Measurements from ENCODE around the gene GPC6. TPM values are rescaled to one million over a fixed set of nuclear protein-coding genes. Genes with fewer than 3 reads are reported as not detected.

Gene GPC6
- total RNA-seq, 1 donor from 2014 or later: 8.4 TPM

DNA sequence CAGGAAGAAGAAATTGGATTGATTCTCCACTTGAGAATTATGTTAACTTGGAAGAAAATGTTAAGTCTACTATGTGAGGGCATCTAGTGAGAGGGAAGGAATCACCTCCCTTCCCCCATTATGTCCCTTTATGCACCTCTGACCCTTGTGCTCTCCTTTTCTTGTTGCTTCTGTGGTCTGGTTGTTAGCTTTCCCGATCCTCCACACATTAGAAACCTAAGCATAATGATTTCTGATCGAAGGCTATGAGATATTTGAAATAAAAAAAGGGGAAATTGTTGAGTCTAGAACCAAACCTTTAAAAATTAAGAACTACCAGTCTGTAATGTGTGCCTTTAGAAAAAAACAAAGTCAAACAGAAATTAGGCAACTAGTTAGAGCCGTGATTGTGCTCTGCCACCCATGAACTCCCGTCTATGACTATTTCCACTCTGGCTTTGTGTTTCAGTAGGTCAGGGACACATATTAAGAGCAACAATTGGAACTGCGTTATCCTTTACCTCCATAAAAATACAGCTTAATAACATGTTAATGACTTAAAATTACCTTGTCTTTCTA is 463 bp upstream of the GPC6 start:
- H3K4me3 ChIP-seq: peak overlapping the region; percentile 60
- ATAC-seq (no peak), DNase-seq (no peak)
- peaks cover 5% of the 10 kb centered on the region for H3K4me1 ChIP-seq
- intact Hi-C loops (cut with DNase I): no loop called here
- H3K27me3 ChIP-seq: peaks cover 20% of the 10 kb centered on the region
- no peak for TF ChIP-seq CTCF (IDR thresholded peaks at IDR 0.05)
- H3K9me3 ChIP-seq: no peaks in the 10 kb centered on the region
- no peaks in the 10 kb centered on the region for H3K36me3 ChIP-seq
- no peak overlapping the region for H3K27ac ChIP-seq

- Histone ChIP-seq H3K36me3 (no peaks in the 10 kb centered on the region), H3K27ac (peak overlapping the region; percentile 61), H3K27me3 (peaks cover 20% of the 10 kb centered on the region), H3K4me3 (peak overlapping the region; percentile 60), H3K4me1 (peaks cover 5% of the 10 kb centered on the region), H3K9me3 (no peaks in the 10 kb centered on the region)
- DNase-seq: no peak
- peak; percentile 47 for ATAC-seq
- intact Hi-C loops (cut with DNase I): no loop called here
- no peak for TF ChIP-seq CTCF (IDR thresholded peaks at IDR 0.05)
These were observed 772 bp downstream of the GPC6 start for GRCh38 chr13:93227280-93227877.

DNA sequence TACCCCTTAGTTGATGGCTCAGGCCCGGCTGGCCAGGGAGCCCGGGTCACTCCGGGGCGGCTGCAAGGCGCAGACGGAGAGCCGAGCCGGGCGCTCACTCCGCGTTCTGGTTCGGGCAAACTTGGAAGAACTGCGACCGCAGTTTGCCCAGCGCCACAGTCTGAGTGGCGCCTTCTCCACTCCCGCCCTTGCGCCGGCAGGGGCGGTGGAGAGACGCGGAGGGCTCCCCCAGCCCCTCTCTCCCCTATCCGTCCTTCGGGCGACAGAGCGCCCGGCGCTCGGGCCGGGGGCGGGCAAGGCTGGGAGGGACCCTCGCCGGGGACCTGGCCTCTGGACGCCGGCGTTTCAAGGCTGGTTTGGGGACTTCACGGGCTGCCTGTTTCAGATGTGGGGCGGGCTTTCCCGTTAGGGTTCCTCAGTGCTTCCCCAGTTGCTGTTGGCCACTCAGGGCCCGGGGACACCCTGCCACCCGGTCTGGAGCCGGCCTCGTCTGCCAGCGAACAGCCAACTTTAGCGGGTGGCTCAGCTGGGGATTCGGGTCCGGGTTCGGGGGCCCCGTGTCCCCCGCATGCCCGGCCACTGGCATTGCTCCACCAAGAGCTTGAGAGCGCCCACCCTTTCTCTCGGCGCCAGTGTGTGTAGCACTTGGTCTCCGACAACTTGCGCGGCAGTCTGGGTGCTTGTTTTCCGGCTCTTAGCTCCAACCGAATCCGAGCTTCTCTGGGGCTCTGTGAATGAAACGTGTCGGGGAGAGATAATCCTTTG is 1.5 kb downstream of the GPC6 start:
- TF ChIP-seq CTCF (IDR thresholded peaks at IDR 0.05): peak; percentile 33
- Histone ChIP-seq H3K4me3 (peak overlapping the region; percentile 60), H3K4me1 (peaks cover 5% of the 10 kb centered on the region), H3K36me3 (no peaks in the 10 kb centered on the region), H3K27ac (peak overlapping the region; percentile 61), H3K27me3 (peaks cover 20% of the 10 kb centered on the region), H3K9me3 (no peaks in the 10 kb centered on the region)
- intact Hi-C loops (cut with DNase I): no loop called here
- peak; percentile 72 for DNase-seq
- ATAC-seq: peak; percentile 83

DNA sequence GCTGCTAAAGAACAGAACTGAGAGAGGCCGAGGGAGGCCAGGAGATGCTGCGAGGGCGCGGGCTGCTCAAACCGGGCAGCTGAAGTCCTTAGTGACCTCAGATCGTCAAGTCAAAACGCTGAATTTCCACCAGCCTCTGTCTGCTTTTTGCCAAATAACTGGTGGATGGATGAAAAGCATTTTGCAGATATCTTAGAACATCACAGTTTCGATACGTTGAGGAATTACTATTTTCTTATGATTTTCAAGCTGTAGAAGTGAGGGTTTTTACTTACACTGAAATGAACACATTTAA is 2.0 kb downstream of the GPC6 start:
- H3K9me3 ChIP-seq: no peaks in the 10 kb centered on the region
- no peak for TF ChIP-seq CTCF (IDR thresholded peaks at IDR 0.05)
- peaks cover 20% of the 10 kb centered on the region for H3K27me3 ChIP-seq
- ATAC-seq: no peak
- DNase-seq: no peak
- H3K36me3 ChIP-seq: no peaks in the 10 kb centered on the region
- intact Hi-C loops (cut with DNase I): no loop called here
- H3K4me1 ChIP-seq: peaks cover 5% of the 10 kb centered on the region
- peak overlapping the region; percentile 60 for H3K4me3 ChIP-seq
- H3K27ac ChIP-seq: peak overlapping the region; percentile 61

GRCh38 chr13:93230261-93230855 is 3.8 kb downstream of the GPC6 start:
- H3K27ac ChIP-seq: no peak overlapping the region
- TF ChIP-seq CTCF (IDR thresholded peaks at IDR 0.05): no peak
- H3K27me3 ChIP-seq: peaks cover 20% of the 10 kb centered on the region

More at GRCh38 chr13:93230261-93230855, 3.8 kb downstream of the GPC6 start:
- intact Hi-C loops (cut with DNase I): no loop called here
- H3K4me1 ChIP-seq: peaks cover 5% of the 10 kb centered on the region
- H3K36me3 ChIP-seq: no peaks in the 10 kb centered on the region
- H3K4me3 ChIP-seq: no peak overlapping the region
- ATAC-seq (no peak), DNase-seq (no peak)
- no peaks in the 10 kb centered on the region for H3K9me3 ChIP-seq

All from upper lobe of right lung (tissue), 1 donor.